GM12872 (cell line): ENCODE data around the gene ALKBH1.

ENCODE experiments used
- TF ChIP-seq, protein P1 (sequence below): IDR thresholded peaks from 3 replicates; pipeline ENCODE4 v1.5.1; 2011; ENCODE audit warnings: low read depth, mild to moderate bottlenecking, low read length, moderate library complexity; ENCODE audit not compliant: insufficient read depth

The ALKBH1 gene

DNA sequence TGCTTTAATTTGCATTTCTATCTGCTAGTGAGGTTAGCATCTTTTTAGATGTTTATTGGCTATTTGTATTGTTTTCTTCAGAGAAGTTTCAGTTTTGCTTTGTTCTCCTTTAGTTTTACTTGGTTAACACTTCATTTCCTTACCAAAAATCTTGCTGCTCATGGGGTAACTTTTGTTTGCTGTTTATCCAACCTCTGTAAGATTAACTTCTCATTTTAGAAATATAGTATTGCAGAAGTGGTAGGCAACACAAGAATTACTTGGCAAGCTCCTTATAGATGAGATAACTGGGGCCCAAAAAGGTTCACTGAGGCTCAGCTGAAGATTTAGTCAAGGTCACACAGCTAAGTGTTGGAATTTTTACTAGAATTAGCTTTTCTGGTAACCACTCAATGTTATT is 40.5 kb downstream of the ALKBH1 start:
- TF ChIP-seq, protein P1, sequence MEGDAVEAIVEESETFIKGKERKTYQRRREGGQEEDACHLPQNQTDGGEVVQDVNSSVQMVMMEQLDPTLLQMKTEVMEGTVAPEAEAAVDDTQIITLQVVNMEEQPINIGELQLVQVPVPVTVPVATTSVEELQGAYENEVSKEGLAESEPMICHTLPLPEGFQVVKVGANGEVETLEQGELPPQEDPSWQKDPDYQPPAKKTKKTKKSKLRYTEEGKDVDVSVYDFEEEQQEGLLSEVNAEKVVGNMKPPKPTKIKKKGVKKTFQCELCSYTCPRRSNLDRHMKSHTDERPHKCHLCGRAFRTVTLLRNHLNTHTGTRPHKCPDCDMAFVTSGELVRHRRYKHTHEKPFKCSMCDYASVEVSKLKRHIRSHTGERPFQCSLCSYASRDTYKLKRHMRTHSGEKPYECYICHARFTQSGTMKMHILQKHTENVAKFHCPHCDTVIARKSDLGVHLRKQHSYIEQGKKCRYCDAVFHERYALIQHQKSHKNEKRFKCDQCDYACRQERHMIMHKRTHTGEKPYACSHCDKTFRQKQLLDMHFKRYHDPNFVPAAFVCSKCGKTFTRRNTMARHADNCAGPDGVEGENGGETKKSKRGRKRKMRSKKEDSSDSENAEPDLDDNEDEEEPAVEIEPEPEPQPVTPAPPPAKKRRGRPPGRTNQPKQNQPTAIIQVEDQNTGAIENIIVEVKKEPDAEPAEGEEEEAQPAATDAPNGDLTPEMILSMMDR = no peak

DNA sequence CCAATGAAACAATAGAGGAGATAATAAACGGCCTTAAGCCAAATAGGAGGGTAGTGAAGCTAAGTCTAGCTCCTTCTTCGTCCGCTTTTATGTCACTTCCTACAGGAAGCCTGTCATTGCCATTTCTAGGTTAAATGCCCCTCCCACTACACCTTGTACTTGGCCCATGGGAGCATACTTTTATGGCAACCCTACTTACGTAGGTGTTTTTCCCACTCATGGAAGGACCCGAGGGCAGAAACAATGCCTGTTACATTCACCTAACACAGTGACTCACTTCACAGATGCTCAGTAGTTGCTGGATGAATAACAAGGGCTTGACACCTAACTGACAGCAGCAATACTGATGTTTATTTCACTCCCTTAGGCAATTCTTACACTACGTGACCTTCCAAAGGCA is 44.5 kb downstream of the ALKBH1 start:
- TF ChIP-seq, protein P1 = no peak

GRCh38 chr14:77660754-77661153 is 47.1 kb downstream of the ALKBH1 start:
- TF ChIP-seq, protein P1 = no peak

DNA sequence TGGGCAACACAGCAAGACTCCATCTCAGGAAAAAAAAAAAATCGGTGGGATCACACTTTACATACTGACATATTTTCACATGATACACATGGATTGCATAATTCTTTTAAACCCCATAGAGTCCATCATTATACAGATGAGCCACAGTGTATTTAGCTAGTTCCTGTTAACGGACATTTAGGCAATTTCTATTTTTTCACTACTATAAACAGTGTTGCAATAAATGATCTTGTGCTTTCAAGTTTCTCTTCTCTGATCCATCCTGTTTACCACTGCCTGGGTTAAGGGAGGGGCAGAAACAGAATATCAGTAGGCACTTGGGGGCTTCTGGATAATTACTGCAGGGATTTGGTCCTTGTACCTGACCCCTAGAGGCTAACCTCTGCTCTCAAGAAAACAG is 48.0 kb downstream of the ALKBH1 start:
- TF ChIP-seq, protein P1 = no peak

DNA sequence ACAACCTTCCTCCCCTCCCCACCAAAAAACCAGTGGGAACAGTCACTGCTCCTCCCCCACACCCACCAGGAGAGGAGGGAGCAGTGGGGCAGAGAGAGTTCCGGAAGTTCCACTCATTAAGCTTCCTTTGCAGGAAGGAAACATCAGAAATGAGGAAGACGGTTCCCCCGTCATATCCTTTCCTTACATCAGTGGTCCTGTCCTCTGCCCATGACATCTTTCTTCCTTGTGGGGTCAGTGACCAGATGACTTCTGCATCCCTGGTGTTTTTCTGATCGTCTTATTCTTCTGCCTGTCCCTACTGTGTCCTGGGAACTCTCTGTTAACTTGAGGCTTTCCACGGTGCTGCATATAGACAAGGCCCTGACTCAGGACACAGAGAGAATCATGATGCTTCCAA is 50.5 kb downstream of the ALKBH1 start:
- TF ChIP-seq, protein P1 = no peak

- TF ChIP-seq, protein P1 = no peak
These were observed 53.8 kb downstream of the ALKBH1 start for GRCh38 chr14:77654001-77654441.

- TF ChIP-seq, protein P1 = no peak
These were observed 58.5 kb downstream of the ALKBH1 start for GRCh38 chr14:77649326-77649725.

DNA sequence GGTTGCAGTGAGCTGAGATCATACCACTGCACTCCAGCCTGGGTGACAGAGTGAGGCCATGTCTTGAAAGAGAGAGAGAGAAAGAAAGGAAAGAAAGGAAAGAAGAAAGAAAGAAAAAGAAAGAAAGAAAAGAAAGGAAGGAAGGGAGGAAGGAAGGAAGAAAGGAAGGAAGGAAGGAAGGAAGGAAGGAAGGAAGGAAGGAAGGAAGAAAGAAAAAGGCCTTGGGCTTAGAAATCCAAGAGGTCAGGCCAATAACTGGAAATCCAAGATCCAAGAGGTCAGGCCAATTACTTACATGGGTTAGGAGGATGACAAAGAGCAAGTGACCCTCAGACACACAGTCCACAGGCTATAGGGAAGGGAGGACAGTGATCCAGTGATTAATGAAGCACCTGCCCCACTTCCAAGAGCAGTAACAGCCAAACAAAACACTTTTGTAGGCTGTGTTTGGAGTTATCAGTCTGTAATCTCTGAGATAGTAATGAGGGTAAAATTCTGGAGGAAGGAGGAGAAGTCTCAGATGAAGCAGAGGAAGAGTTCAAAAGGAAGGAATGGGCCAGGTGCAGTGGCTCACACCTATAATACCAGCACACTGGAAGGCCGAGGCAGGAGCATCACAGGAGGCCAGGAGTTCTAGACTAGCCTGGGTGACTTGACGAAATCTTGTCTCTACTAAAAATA is 59.2 kb downstream of the ALKBH1 start:
- TF ChIP-seq, protein P1 = no peak
